Bronchial epithelial cell (primary cell): ENCODE data around the gene LDB2. TPM values are rescaled to one million over a fixed set of nuclear protein-coding genes. Genes with fewer than 3 reads are reported as not detected.

Experiments used
- DNase-seq: peaks from one replicate; pipeline ENCODE4 v3.0.0-alpha.2; 2010; ENCODE audit warnings: low read depth
- FAIRE-seq: peaks from 2 replicates; lab custom pipeline; 2011; peaks lifted over from hg19 to GRCh38; lab: Jason Lieb, UNC
- H3K27me3 ChIP-seq: 2 replicates; pipeline ENCODE4 v1.5.1; 2011; ENCODE audit warnings: low read length; ENCODE audit not compliant: control insufficient read depth, insufficient read depth
- H3K36me3 ChIP-seq: 2 replicates; pipeline ENCODE4 v1.5.1; 2011; ENCODE audit warnings: low read length; ENCODE audit not compliant: control insufficient read depth, insufficient read depth
- H3K4me3 ChIP-seq: 2 replicates; pipeline ENCODE4 v1.5.1; 2011; ENCODE audit warnings: mild to moderate bottlenecking, low read depth, low read length, control low read depth
- CTCF ChIP-seq: IDR thresholded peaks from 2 replicates; pipeline ENCODE4 v1.5.1; 2011; ENCODE audit warnings: mild to moderate bottlenecking, moderate library complexity, low read length, control low read depth, inconsistent platforms; ENCODE audit not compliant: insufficient read depth, severe bottlenecking
- total RNA-seq: library from RNA; depleted of rRNA; stranded (reverse); fragments of >200 nt; gene quantifications from 2 replicates; pipeline ENCODE4 v1.2.1, GENCODE V29; 2014

The LDB2 gene
- total RNA-seq, 1 donor from 2014 or later, result not detected

DNA sequence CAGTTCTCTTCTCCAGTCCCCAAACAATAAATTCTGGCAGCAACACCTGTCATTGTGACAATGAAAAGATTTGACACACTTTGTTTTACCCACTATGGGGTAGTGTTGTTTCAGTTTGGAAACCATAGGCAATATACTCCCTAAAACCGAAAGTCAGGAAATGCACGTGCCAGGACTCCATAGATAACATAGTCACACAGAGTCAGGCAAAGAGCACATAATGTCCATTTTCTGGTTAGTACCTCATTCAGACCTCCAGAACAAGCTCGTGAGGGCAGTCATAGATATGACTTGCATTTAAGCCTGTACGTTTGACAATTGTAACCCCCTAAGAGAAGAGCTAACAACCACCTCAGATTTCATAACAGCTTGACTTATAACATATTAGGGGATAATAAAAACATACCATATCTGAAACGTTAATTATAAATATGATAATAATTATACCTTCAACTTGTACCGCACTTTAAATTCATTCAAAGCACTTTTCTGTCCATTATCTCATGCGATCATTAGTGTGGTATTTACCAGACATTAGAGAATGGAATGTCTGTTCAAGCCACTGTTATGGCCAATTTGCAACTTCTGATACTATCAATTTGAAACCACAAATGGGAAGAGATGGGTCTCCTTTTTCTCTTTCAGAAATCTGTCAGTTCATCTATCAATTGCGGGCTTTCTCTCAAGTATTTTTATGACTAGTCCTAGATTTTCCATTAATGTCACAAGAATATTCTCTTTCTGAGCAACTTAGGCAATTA lies 147.4 kb downstream of the LDB2 start:
- DNase-seq (no peak), FAIRE-seq (no peak)
- TF ChIP-seq CTCF, result no peak
- no peaks in the 10 kb centered on the region for H3K27me3 ChIP-seq
- H3K36me3 ChIP-seq, result no peaks in the 10 kb centered on the region
- H3K4me3 ChIP-seq, result no peak overlapping the region

DNA sequence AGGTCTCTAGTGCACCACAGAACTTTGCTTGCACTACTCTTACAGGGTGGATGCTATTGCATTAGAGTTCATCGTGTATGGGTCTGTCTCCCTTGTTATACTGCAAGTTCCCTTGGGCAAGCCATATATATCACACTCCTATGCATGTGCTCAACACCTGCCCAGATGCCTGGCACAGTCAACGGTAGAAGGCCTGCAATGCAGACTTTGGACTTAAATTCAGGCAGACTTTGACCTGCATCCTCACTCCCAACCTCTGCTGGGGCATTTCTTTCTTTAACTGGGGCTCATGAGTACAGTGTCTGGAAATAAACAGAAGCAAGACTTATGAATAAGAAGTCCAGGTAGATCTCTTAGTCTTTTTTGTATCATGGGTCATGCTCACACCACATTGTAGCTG lies 148.2 kb downstream of the LDB2 start:
- no peak for TF ChIP-seq CTCF
- DNase-seq (no peak), FAIRE-seq (no peak)
- Histone ChIP-seq H3K4me3 (no peak overlapping the region), H3K27me3 (no peaks in the 10 kb centered on the region), H3K36me3 (no peaks in the 10 kb centered on the region)

DNA sequence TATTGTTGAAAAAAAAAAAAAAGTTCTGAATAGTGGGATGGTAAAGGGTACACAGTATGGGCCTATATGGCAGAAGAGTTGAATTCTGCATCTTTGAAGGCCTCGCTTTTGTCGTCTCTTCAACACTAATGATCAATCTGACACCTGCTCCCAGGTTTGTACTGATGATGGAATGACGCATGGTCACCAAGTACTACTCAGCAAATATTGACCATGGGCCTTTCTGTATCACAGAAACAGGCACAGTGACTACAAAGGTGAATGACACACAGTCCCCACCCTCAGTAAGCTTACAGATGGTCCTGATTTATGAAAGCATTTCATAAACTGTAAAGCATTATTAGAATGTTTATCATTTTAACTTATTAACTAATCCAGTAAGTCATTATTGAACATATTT lies 152.6 kb downstream of the LDB2 start:
- H3K36me3 ChIP-seq, result no peaks in the 10 kb centered on the region
- H3K27me3 ChIP-seq, result no peaks in the 10 kb centered on the region
- DNase-seq (no peak), FAIRE-seq (no peak)
- H3K4me3 ChIP-seq, result no peak overlapping the region
- no peak for TF ChIP-seq CTCF

DNA sequence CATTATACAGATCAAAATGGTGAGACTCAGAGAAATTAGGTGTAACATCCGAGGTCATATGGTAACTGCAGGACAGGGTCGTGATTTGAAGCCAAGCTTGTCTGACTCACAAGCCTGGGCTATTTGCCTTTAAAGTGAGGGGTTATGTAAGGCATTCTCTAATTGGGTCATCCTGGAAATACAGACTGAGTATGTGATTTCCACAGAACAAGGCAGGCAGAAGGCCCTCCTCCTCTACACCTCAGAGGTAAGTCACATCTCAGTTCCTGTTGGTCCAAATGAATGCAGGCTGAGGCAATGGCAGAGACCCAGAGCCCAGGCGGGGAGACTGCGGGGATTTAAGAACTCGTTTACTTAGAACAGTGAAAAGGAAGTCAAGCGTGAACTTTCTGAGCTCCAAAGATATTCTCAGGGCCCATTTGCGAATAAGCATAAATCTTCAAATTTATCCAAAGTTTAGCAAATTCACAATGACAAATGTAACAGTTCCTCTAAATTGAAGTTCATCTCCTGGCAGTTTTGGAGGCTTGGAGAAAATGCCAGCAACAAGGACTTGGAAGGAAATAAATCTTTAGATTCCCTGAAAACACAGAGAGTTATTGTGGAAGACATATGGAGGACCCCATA lies 153.3 kb downstream of the LDB2 start:
- no peaks in the 10 kb centered on the region for H3K36me3 ChIP-seq
- H3K27me3 ChIP-seq, result no peaks in the 10 kb centered on the region
- TF ChIP-seq CTCF, result no peak
- no peak for DNase-seq
- FAIRE-seq, result no peak
- H3K4me3 ChIP-seq, result no peak overlapping the region

DNA sequence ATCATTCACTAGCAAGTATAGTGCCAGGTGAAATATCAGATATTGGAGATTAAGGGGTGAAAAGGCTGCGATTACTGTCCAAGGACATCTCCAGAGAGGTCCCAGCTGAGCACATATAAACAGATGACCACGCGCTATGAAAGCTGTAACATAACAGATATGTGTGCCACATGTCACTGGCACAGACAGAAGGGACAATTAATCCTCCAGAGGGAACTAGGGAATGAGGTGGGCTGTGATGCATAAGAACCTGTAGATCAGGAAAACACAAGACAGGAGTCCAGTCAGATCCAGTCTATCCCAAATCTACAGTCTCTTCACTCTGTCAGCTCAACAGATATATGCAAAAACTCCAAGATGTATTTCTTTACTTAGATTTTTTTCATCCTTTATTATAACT lies 157.2 kb downstream of the LDB2 start:
- FAIRE-seq, result no peak
- no peaks in the 10 kb centered on the region for H3K27me3 ChIP-seq
- no peaks in the 10 kb centered on the region for H3K36me3 ChIP-seq
- TF ChIP-seq CTCF, result no peak
- no peak overlapping the region for H3K4me3 ChIP-seq
- DNase-seq, result no peak
